SK-N-SH (cell line): ENCODE results near the gene NOX5.

Experiments used
- ELF1 ChIP-seq: IDR thresholded peaks from 2 replicates; pipeline ENCODE4 v1.4.0; 2012
- FOSL2 ChIP-seq: IDR thresholded peaks from 2 replicates; pipeline ENCODE4 v1.4.0; 2012; ENCODE audit warnings: low read depth, mild to moderate bottlenecking, moderate library complexity, borderline replicate concordance
- POLR2AphosphoS5 ChIP-seq: IDR thresholded peaks from 2 replicates; pipeline ENCODE4 v1.6.1; 2012; ENCODE audit warnings: low read depth, low read length
- SMC3 ChIP-seq: IDR thresholded peaks from 2 replicates; pipeline ENCODE4 v1.6.1; 2012; ENCODE audit warnings: low read depth, low read length, improper control_type of control experiment
- TAF1 ChIP-seq: IDR thresholded peaks from 2 replicates; pipeline ENCODE4 v1.6.1; 2012; ENCODE audit warnings: low read depth, mild to moderate bottlenecking, low read length, moderate library complexity, borderline replicate concordance
- TCF12 ChIP-seq: IDR thresholded peaks from 2 replicates; pipeline ENCODE4 v1.4.0; 2012
- TF ChIP-seq, protein P1 (sequence below): fragments of 200-600 bp; sonication (generic); IDR thresholded peaks from 2 replicates; pipeline ENCODE4 v1.6.1; 2017; ENCODE audit warnings: antibody characterized with exemption, mild to moderate bottlenecking, moderate library complexity
- TF ChIP-seq, protein P2 (sequence below): fragments of 150-350 bp; IDR thresholded peaks from 2 replicates; pipeline ENCODE4 v1.6.1; 2017; ENCODE audit warnings: antibody characterized with exemption, low read length, low read depth, borderline replicate concordance

DNA sequence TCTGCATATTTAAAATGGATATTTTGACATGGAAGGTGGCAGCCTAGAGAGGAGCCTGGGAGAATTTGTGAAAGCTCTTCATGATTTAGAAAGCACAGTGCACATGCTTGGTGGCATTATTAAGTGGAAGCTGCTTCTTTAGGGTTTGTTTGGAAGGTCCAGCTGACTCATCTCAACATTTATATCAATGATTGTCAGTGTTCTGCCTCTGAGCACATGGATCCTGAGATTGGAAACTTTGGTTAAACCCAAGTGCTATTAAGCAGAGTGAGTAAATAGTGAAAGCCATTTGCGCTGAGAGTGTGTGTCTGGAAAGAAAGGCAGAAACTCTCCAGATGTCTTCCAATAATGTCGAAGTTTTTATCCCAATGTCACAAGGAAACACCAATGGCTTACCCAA is 7.4 kb downstream of the NOX5 start:
- TF ChIP-seq SMC3 (no peak), TAF1 (no peak), POLR2AphosphoS5 (no peak), TCF12 (no peak), FOSL2 (no peak), ELF1 (no peak)
- TF ChIP-seq, protein P1, sequence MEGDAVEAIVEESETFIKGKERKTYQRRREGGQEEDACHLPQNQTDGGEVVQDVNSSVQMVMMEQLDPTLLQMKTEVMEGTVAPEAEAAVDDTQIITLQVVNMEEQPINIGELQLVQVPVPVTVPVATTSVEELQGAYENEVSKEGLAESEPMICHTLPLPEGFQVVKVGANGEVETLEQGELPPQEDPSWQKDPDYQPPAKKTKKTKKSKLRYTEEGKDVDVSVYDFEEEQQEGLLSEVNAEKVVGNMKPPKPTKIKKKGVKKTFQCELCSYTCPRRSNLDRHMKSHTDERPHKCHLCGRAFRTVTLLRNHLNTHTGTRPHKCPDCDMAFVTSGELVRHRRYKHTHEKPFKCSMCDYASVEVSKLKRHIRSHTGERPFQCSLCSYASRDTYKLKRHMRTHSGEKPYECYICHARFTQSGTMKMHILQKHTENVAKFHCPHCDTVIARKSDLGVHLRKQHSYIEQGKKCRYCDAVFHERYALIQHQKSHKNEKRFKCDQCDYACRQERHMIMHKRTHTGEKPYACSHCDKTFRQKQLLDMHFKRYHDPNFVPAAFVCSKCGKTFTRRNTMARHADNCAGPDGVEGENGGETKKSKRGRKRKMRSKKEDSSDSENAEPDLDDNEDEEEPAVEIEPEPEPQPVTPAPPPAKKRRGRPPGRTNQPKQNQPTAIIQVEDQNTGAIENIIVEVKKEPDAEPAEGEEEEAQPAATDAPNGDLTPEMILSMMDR: no peak
- TF ChIP-seq, protein P2, sequence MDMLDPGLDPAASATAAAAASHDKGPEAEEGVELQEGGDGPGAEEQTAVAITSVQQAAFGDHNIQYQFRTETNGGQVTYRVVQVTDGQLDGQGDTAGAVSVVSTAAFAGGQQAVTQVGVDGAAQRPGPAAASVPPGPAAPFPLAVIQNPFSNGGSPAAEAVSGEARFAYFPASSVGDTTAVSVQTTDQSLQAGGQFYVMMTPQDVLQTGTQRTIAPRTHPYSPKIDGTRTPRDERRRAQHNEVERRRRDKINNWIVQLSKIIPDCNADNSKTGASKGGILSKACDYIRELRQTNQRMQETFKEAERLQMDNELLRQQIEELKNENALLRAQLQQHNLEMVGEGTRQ: no peak
